Choroid plexus epithelial cell (primary cell): ENCODE measurements around the gene GMEB1.

Experiments used
- DNase-seq: peaks from one replicate; pipeline ENCODE4 v3.0.0-alpha.2; 2010; ENCODE audit warnings: low read depth
- H3K4me3 ChIP-seq: 2 replicates; pipeline ENCODE4 v1.5.1; 2011; ENCODE audit warnings: low read depth, mild to moderate bottlenecking, control low read depth, low read length, moderate library complexity
- TF ChIP-seq, protein P1 (sequence below): conservative IDR thresholded peaks from 2 replicates; pipeline ENCODE4 v1.5.1; 2011; ENCODE audit warnings: low read depth, mild to moderate bottlenecking, control low read depth, inconsistent platforms, low read length, moderate library complexity

The GMEB1 gene

GRCh38 chr1:28668191-28668955 lies at the start of gene GMEB1:
Gene GMEB1 (plus strand): TSS chr1:28668784. CDS start chr1:28683613, 14,829 bp downstream.
- DNase-seq: peak; percentile 89
- TF ChIP-seq, protein P1, sequence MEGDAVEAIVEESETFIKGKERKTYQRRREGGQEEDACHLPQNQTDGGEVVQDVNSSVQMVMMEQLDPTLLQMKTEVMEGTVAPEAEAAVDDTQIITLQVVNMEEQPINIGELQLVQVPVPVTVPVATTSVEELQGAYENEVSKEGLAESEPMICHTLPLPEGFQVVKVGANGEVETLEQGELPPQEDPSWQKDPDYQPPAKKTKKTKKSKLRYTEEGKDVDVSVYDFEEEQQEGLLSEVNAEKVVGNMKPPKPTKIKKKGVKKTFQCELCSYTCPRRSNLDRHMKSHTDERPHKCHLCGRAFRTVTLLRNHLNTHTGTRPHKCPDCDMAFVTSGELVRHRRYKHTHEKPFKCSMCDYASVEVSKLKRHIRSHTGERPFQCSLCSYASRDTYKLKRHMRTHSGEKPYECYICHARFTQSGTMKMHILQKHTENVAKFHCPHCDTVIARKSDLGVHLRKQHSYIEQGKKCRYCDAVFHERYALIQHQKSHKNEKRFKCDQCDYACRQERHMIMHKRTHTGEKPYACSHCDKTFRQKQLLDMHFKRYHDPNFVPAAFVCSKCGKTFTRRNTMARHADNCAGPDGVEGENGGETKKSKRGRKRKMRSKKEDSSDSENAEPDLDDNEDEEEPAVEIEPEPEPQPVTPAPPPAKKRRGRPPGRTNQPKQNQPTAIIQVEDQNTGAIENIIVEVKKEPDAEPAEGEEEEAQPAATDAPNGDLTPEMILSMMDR: no peak
- peak within 1 kb of the TSS; percentile 77 for H3K4me3 ChIP-seq

- DNase-seq: no peak
- H3K4me3 ChIP-seq: no peak overlapping the region
- TF ChIP-seq, protein P1: no peak
Measured at GRCh38 chr1:28631713-28632112, 36.9 kb upstream of the GMEB1 start.

GRCh38 chr1:28632560-28632959 lies 36.0 kb upstream of the GMEB1 start:
- TF ChIP-seq, protein P1: no peak
- no peak for DNase-seq
- no peak overlapping the region for H3K4me3 ChIP-seq

- DNase-seq: peak; percentile 52
- no peak overlapping the region for H3K4me3 ChIP-seq
- TF ChIP-seq, protein P1: peak; percentile 68
Measured at GRCh38 chr1:28640766-28641165, 27.8 kb upstream of the GMEB1 start.

DNA sequence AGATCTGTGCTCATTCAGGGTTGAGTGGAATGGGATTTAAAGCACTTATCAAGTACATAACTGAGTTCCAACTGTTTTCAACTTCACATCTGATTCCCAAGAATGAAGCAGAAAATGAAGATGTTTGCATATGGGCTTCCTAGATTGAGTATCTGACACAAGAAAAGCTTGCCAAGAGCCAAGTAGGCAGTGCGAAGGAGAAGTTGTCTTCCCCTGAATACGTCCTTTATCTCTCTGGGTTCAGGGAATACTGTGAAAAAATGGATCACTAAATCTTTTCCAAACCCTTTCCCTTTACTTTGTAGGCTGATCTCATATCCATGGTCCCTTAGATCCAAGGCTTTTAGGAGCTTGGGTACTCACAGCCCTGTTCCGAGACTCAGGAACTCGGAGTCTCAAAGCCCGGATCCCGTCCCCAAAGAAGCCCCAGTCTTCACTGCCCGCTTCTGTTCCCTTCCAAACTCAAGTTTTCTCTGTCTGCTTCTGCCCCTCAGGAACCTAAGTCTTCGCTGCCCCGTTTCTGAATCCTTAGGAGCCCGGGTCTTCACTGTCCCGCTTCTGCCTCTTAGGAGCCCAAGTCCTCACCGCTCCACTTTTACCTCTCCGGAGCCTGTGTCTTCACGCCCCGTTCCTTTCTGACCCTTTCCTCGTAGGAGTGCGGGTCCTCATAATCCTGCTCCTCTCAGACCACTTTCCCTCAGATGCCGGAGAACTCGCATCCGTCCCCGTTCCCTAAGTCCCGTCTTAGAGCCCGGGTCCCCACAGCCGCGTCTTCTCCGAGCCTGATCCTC lies 26.3 kb upstream of the GMEB1 start:
- peak overlapping the region; percentile 94 for H3K4me3 ChIP-seq
- peak; percentile 43 for DNase-seq
- TF ChIP-seq, protein P1: no peak

DNA sequence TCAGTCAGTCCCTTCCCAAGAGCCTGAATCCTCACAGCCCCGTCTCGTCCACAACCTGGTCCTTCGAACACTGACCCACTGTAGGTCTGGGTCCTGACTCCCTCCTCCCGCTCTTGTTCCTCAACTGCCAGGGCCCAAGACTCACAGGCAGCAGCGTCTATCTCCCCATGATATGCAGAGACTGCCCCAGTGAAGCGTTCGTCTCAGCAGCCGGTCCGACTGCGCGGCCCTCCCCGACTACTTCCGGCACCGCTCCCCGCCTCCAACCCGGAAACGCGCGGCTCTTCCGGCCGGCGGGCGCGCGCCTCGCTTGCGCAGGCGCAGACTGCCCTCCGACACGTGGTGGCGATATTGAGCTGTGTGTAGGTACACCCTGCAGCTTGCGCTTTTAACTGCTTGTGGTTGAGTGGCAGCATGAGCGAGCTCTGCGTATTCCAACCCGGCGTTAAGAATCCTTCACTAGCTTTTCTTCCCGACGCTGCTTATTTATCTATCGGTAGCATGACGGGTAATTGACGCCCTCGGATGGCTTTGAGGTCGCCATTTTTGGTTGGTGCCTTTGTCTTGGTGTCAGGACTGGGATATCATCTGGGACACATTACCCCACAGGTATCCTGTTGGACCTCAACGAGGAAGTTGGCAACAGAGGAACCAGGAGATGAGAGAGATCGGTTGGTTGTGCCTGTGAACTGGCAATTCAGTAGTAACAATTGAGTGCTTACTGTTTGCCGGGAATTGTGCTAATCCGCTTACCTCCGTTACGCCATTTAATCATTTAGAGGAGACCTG lies 25.5 kb upstream of the GMEB1 start, which contains the start of gene TAF12:
TAF12 (minus strand) TSS at position 221 of the 789 bp plus-strand sequence. CDS start 20,986 bp downstream, outside the sequence.
- peak within 1 kb of the TSS; percentile 94 for H3K4me3 ChIP-seq
- DNase-seq: peak; percentile 97
- TF ChIP-seq, protein P1: peak; percentile 31
